ENCODE measurements around the gene DCST2.
A peak's percentile ranks its signal among the peaks of the same experiment; 100 is the strongest.

The DCST2 gene

DNA sequence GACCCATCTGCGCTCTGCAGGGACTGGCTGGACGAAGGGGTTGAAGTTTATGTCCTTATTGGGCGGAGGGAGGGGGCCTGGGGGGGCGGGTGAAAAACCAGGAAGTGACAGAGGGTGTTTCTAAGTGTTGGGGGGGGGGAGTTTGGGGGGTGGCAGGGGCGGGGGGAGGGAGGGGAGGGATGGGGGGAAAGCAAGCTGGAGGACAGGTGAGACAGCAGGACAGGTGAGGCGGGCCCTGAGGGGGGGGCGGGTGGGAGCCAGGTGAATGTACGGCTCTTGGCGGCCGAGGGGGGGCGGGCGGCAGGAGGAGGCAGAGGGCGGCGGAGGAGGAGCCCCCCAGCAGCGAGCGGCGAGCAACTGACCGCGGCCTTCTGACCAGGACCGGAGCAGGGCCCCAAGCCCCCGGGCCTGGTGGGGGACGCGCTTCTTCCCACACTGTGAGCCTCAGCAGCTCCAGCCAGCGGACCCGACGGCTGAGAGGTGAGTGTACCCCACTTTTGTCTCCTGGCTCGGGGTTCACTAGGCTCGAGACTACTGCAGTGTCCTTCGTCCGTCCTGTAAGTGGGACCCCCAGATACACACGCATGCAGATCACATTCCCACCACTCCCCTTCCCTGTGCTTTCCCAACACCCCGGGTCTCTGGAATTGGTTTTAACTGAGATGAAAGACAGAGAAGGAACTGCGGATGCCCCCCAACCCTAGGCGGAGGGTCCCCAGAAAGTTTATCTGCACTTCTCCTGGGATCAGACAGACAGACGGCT lies 30.9 kb downstream of the DCST2 start, which contains the start of gene ZBTB7B:
Gene ZBTB7B, plus strand, starts transcription at position 339 of the 763 bp plus-strand sequence. CDS start 11,859 bp downstream, outside the sequence.
- peaks cover 9% of the 10 kb centered on the region for H4K20me1 ChIP-seq (ENCODE audit: insufficient read depth, low read length)
- peak within 1 kb of the TSS; percentile 96 for H3K9ac ChIP-seq (ENCODE audit: low read length)
- H3K4me1 ChIP-seq (ENCODE audit: low read length) = peaks cover 51% of the 10 kb centered on the region
- no peak within 1 kb of the TSS for H2AFZ ChIP-seq (ENCODE audit: low read depth, low read length)
- peak within 1 kb of the TSS; percentile 97 for H3K4me2 ChIP-seq (ENCODE audit: low read length)
- peak within 1 kb of the TSS; percentile 95 for H3K27ac ChIP-seq (ENCODE audit: low read length)
- H3K27me3 ChIP-seq (ENCODE audit: low read depth, low read length) = no peaks in the 10 kb centered on the region
- peaks cover 50% of the 10 kb centered on the region for H3K79me2 ChIP-seq (ENCODE audit: low read length)
- H3K4me3 ChIP-seq (ENCODE audit: low read length) = peak within 1 kb of the TSS; percentile 93
- peaks cover 7% of the 10 kb centered on the region for H3K36me3 ChIP-seq (replicated peaks; ENCODE audit: low read depth, low read length)
- TF ChIP-seq EZH2phosphoT487 (IDR thresholded peaks at IDR 0.05; ENCODE audit: low read depth) = no peak
- TF ChIP-seq, protein P1, sequence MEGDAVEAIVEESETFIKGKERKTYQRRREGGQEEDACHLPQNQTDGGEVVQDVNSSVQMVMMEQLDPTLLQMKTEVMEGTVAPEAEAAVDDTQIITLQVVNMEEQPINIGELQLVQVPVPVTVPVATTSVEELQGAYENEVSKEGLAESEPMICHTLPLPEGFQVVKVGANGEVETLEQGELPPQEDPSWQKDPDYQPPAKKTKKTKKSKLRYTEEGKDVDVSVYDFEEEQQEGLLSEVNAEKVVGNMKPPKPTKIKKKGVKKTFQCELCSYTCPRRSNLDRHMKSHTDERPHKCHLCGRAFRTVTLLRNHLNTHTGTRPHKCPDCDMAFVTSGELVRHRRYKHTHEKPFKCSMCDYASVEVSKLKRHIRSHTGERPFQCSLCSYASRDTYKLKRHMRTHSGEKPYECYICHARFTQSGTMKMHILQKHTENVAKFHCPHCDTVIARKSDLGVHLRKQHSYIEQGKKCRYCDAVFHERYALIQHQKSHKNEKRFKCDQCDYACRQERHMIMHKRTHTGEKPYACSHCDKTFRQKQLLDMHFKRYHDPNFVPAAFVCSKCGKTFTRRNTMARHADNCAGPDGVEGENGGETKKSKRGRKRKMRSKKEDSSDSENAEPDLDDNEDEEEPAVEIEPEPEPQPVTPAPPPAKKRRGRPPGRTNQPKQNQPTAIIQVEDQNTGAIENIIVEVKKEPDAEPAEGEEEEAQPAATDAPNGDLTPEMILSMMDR (IDR thresholded peaks at IDR 0.05; ENCODE audit: low read depth, low read length) = no peak
- H3K9me3 ChIP-seq (ENCODE audit: insufficient read depth, low read length) = no peaks in the 10 kb centered on the region

DNA sequence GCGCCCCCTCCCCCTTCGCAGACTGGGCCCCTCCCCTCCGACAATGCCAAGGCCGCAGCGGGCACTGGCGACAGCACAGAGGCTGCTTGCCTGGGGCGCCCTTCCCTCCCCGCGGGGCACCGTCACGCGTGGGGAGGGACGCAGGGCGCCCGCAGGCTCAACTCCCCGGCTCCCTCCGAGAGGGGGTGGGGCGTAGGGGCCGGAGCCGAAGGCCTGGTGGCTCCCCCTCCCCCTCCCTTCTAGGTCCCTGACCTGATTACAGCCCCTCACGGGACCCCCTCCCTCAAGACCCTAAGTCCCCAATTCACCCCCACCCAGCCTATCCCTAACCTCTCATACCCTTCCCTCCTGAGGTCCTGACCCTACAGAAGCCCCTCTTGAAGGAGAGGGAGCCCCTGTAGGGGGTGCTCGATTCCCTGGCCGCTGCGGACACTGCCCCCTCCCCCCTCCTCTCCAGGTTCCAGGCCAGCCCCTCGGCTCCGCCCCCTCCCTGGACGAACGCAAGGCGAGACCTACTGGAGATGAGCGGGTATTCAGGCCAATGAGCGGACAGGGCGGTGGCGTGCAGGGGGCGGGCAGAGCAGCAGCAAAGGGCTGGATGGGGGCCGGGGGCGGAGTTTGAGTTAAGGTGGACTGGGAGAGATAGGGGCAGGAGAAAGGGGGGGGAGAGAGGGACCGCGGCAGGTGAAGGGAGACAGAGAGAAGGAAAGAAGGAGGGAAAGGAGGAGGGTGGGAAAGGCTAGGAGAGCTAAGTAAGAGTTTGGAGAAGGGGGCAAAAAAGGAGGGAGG lies 31.7 kb downstream of the DCST2 start:
- Histone ChIP-seq H3K36me3 (replicated peaks; ENCODE audit: low read depth, low read length) (peaks cover 7% of the 10 kb centered on the region), H3K27ac (ENCODE audit: low read length) (peak overlapping the region; percentile 95), H2AFZ (ENCODE audit: low read depth, low read length) (no peak overlapping the region), H3K79me2 (ENCODE audit: low read length) (peaks cover 42% of the 10 kb centered on the region), H3K4me2 (ENCODE audit: low read length) (peak overlapping the region; percentile 82), H3K27me3 (ENCODE audit: low read depth, low read length) (no peaks in the 10 kb centered on the region), H3K9me3 (ENCODE audit: insufficient read depth, low read length) (no peaks in the 10 kb centered on the region), H3K4me3 (ENCODE audit: low read length) (peak overlapping the region; percentile 84), H3K4me1 (ENCODE audit: low read length) (peaks cover 50% of the 10 kb centered on the region), H3K9ac (ENCODE audit: low read length) (peak overlapping the region; percentile 89), H4K20me1 (ENCODE audit: insufficient read depth, low read length) (peaks cover 2% of the 10 kb centered on the region; the same call in 1 of the 2 replicates)
- TF ChIP-seq, protein P1 (IDR thresholded peaks at IDR 0.05; ENCODE audit: low read depth, low read length) = peak; percentile 82
- no peak for TF ChIP-seq EZH2phosphoT487 (IDR thresholded peaks at IDR 0.05; ENCODE audit: low read depth)

DNA sequence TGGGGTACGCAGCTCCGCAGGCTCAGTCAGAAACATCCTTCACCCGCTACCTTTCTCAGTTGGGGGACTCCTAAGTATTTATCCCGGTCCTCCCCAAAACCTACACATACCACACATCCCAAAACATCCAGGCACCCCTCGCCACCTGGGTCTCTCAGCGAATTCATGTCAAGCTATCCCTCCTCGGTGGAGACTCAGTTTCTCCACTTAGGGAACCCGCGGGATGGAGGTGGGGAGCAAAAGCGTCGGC lies 32.2 kb downstream of the DCST2 start:
- Histone ChIP-seq H3K27ac (ENCODE audit: low read length) (peak overlapping the region; percentile 95), H2AFZ (ENCODE audit: low read depth, low read length) (0 out of 2 replicates have a peak overlapping the region, but pooled peaks have one; percentile 7)

More for the DNA sequence above, 32.2 kb downstream of the DCST2 start:
- Histone ChIP-seq H3K27me3 (ENCODE audit: low read depth, low read length) (no peaks in the 10 kb centered on the region), H3K4me1 (ENCODE audit: low read length) (peaks cover 45% of the 10 kb centered on the region), H3K36me3 (replicated peaks; ENCODE audit: low read depth, low read length) (peaks cover 6% of the 10 kb centered on the region), H3K9ac (ENCODE audit: low read length) (peak overlapping the region; percentile 89), H3K79me2 (ENCODE audit: low read length) (peaks cover 38% of the 10 kb centered on the region), H3K9me3 (ENCODE audit: insufficient read depth, low read length) (no peaks in the 10 kb centered on the region), H4K20me1 (ENCODE audit: insufficient read depth, low read length) (no peaks in the 10 kb centered on the region), H3K4me3 (ENCODE audit: low read length) (peak overlapping the region; percentile 84), H3K4me2 (ENCODE audit: low read length) (peak overlapping the region; percentile 82)
- TF ChIP-seq, protein P1 (IDR thresholded peaks at IDR 0.05; ENCODE audit: low read depth, low read length) = no peak
- TF ChIP-seq EZH2phosphoT487 (IDR thresholded peaks at IDR 0.05; ENCODE audit: low read depth) = no peak
